Parathyroid adenoma (tissue), 2 donors: ENCODE data around the gene CNTN4.
"Not testable (repeated sequence)": the region's sequence is repeated elsewhere in the genome, so short reads cannot be mapped to it uniquely, and the experiment has no call there.

ENCODE experiments used
- H2AFZ ChIP-seq: fragments of 300-600 bp; sonication (generic); one replicate; pipeline ENCODE4 v1.7.0; 2017; ENCODE audit warnings: antibody characterized with exemption, mild to moderate bottlenecking
- H3K27ac ChIP-seq: fragments of 300-600 bp; sonication (generic); one replicate; pipeline ENCODE4 v1.7.0; 2017
- H3K27me3 ChIP-seq: fragments of 300-600 bp; sonication (generic); one replicate; pipeline ENCODE4 v1.7.0; 2017; ENCODE audit warnings: low read length; ENCODE audit not compliant: control insufficient read depth, insufficient read depth
- H3K36me3 ChIP-seq: fragments of 300-600 bp; sonication (generic); one replicate; pipeline ENCODE4 v1.7.0; 2017; ENCODE audit warnings: low read length; ENCODE audit not compliant: control insufficient read depth, insufficient read depth
- H3K4me1 ChIP-seq: fragments of 300-600 bp; sonication (generic); one replicate; pipeline ENCODE4 v1.7.0; 2017; ENCODE audit warnings: control low read depth
- H3K4me2 ChIP-seq: fragments of 300-600 bp; sonication (generic); one replicate; pipeline ENCODE4 v1.7.0; 2017; ENCODE audit warnings: low read length
- H3K4me3 ChIP-seq: fragments of 300-600 bp; sonication (generic); one replicate; pipeline ENCODE4 v1.7.0; 2017; ENCODE audit warnings: low read depth, low read length
- H3K79me2 ChIP-seq: fragments of 300-600 bp; sonication (generic); one replicate; pipeline ENCODE4 v1.7.0; 2017; ENCODE audit warnings: control low read depth
- H3K9ac ChIP-seq: fragments of 300-600 bp; sonication (generic); one replicate; pipeline ENCODE4 v1.7.0; 2017; ENCODE audit warnings: mild to moderate bottlenecking
- H3K9me3 ChIP-seq: fragments of 300-600 bp; sonication (generic); one replicate; pipeline ENCODE4 v1.7.0; 2017; ENCODE audit warnings: low read length; ENCODE audit not compliant: control insufficient read depth
- TF ChIP-seq, protein P1 (sequence below): fragments of 300-600 bp; sonication (generic); IDR thresholded peaks from one replicate; pipeline ENCODE4 v1.7.0; 2017; ENCODE audit warnings: antibody characterized with exemption, mild to moderate bottlenecking
- donor health status: primary hyperparathyroidism.

The CNTN4 gene

GRCh38 chr3:2523281-2523836 lies 424.7 kb downstream of the CNTN4 start:
- Histone ChIP-seq H3K4me3 (no peak overlapping the region), H3K9me3 (no peaks in the 10 kb centered on the region), H3K4me2 (no peak overlapping the region), H2AFZ (no peak overlapping the region), H3K4me1 (peaks cover 15% of the 10 kb centered on the region), H3K9ac (no peak overlapping the region), H3K27ac (no peak overlapping the region), H3K79me2 (no peaks in the 10 kb centered on the region), H3K36me3 (no peaks in the 10 kb centered on the region), H3K27me3 (no peaks in the 10 kb centered on the region)
- TF ChIP-seq, protein P1, sequence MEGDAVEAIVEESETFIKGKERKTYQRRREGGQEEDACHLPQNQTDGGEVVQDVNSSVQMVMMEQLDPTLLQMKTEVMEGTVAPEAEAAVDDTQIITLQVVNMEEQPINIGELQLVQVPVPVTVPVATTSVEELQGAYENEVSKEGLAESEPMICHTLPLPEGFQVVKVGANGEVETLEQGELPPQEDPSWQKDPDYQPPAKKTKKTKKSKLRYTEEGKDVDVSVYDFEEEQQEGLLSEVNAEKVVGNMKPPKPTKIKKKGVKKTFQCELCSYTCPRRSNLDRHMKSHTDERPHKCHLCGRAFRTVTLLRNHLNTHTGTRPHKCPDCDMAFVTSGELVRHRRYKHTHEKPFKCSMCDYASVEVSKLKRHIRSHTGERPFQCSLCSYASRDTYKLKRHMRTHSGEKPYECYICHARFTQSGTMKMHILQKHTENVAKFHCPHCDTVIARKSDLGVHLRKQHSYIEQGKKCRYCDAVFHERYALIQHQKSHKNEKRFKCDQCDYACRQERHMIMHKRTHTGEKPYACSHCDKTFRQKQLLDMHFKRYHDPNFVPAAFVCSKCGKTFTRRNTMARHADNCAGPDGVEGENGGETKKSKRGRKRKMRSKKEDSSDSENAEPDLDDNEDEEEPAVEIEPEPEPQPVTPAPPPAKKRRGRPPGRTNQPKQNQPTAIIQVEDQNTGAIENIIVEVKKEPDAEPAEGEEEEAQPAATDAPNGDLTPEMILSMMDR = no peak

- Histone ChIP-seq H2AFZ (no peak overlapping the region), H3K9ac (no peak overlapping the region), H3K9me3 (no peaks in the 10 kb centered on the region), H3K27me3 (no peaks in the 10 kb centered on the region), H3K79me2 (no peaks in the 10 kb centered on the region), H3K27ac (no peak overlapping the region), H3K4me3 (no peak overlapping the region), H3K4me2 (no peak overlapping the region), H3K4me1 (peaks cover 15% of the 10 kb centered on the region), H3K36me3 (no peaks in the 10 kb centered on the region)
- TF ChIP-seq, protein P1 = no peak
Observed at GRCh38 chr3:2525968-2526367, 427.3 kb downstream of the CNTN4 start.

GRCh38 chr3:2526926-2527325 lies 428.3 kb downstream of the CNTN4 start:
- H3K79me2 ChIP-seq = no peaks in the 10 kb centered on the region
- H3K27me3 ChIP-seq = no peaks in the 10 kb centered on the region
- H3K9ac ChIP-seq = no peak overlapping the region
- H3K27ac ChIP-seq = no peak overlapping the region
- H3K4me3 ChIP-seq = no peak overlapping the region
- peaks cover 15% of the 10 kb centered on the region for H3K4me1 ChIP-seq
- no peak overlapping the region for H3K4me2 ChIP-seq
- TF ChIP-seq, protein P1 = no peak
- no peaks in the 10 kb centered on the region for H3K36me3 ChIP-seq
- peak overlapping the region; percentile 21 for H2AFZ ChIP-seq
- no peaks in the 10 kb centered on the region for H3K9me3 ChIP-seq

GRCh38 chr3:2527328-2527727 lies 428.7 kb downstream of the CNTN4 start:
- Histone ChIP-seq H3K27ac (peak overlapping the region; percentile 21), H2AFZ (peak overlapping the region; percentile 59), H3K4me1 (peaks cover 15% of the 10 kb centered on the region)
- not testable (repeated sequence) for H3K79me2 ChIP-seq, H3K27me3 ChIP-seq, H3K4me2 ChIP-seq, H3K4me3 ChIP-seq, H3K36me3 ChIP-seq, H3K9me3 ChIP-seq, H3K9ac ChIP-seq

GRCh38 chr3:2534767-2535166 lies 436.1 kb downstream of the CNTN4 start:
- H3K4me1 ChIP-seq, H3K27me3 ChIP-seq, H2AFZ ChIP-seq, H3K4me3 ChIP-seq, H3K79me2 ChIP-seq, H3K9ac ChIP-seq, H3K27ac ChIP-seq, H3K9me3 ChIP-seq, H3K36me3 ChIP-seq, H3K4me2 ChIP-seq: not testable (repeated sequence)

DNA sequence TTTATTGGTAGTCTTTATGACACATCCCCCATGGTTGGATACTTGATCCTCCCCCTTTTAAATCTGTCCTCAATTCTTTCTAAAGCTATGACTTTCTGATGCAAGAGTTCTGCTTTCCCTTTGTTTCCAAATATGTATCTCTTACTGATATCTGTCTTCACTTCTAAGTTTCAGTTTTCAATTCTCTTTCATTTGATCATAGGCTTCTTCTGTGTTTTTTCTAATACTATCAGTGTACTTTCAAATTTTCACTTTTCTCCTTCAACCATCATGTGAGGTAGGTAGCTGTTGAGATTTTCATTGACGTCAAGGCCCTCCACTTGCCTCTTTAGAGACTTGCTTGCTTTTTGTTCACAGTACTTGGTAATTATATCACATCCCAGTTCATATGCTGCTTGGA lies 436.5 kb downstream of the CNTN4 start:
- no peak overlapping the region for H3K4me2 ChIP-seq
- H3K79me2 ChIP-seq = no peaks in the 10 kb centered on the region
- H3K4me1 ChIP-seq = no peaks in the 10 kb centered on the region
- TF ChIP-seq, protein P1 = no peak
- H3K9ac ChIP-seq = no peak overlapping the region
- no peaks in the 10 kb centered on the region for H3K36me3 ChIP-seq
- no peak overlapping the region for H3K27ac ChIP-seq
- H2AFZ ChIP-seq = no peak overlapping the region
- no peaks in the 10 kb centered on the region for H3K9me3 ChIP-seq
- H3K4me3 ChIP-seq = no peak overlapping the region
- H3K27me3 ChIP-seq = no peaks in the 10 kb centered on the region
